Uterine smooth muscle cell (primary cell): ENCODE data around the gene PODNL1. TPM values are rescaled to one million over a fixed set of nuclear protein-coding genes. Genes with fewer than 3 reads are reported as not detected.

Experiments used
- total RNA-seq: library from RNA; depleted of rRNA; stranded (reverse); fragments of >200 nt; gene quantifications from 2 replicates; pipeline ENCODE4 v1.2.3, GENCODE V29; 2014

Gene PODNL1, protein sequence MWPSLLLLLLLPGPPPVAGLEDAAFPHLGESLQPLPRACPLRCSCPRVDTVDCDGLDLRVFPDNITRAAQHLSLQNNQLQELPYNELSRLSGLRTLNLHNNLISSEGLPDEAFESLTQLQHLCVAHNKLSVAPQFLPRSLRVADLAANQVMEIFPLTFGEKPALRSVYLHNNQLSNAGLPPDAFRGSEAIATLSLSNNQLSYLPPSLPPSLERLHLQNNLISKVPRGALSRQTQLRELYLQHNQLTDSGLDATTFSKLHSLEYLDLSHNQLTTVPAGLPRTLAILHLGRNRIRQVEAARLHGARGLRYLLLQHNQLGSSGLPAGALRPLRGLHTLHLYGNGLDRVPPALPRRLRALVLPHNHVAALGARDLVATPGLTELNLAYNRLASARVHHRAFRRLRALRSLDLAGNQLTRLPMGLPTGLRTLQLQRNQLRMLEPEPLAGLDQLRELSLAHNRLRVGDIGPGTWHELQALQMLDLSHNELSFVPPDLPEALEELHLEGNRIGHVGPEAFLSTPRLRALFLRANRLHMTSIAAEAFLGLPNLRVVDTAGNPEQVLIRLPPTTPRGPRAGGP
- under 0.01 and 1.2 TPM in 2 replicates for total RNA-seq

DNA sequence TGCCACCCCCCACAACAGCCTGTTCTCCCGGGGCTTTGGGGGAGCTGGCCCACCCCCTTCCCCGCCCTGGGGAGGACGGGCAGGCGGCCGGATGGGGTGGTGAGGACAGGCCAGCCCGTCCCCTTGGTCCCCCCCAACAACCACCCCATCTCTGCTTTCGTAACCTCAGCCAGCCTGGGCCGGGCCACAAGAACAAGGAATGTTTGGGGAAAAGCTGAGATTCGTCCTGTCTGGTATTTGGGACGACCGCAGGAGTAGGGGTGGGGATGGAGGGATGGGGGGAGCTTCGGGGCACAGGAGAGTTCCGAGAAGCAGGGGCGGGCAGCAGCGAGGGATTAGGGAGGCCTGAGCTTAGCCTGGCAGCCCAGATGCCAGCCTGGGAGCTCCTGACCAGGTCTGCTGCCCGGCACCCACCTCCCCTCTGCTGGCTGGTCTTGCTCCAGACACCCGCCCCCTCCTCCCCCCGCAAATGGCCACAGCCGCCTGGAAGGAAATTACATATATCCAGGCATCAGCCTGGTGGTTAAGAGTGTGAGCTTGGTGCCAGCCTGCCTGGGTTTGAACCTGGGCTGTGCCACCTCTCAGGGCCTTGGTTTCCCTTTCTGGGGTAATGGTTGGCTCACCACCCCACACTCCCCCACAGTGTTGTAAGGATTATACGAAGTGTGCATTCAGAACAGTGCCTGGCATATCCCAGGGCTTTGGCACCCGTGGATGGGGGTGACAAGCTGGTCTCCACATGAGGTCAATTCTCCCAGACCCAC is at the start of gene PODNL1:
Gene PODNL1 (minus strand): TSS at position 117 of the 764 bp plus-strand sequence. CDS start 236 bp downstream, outside the sequence.

DNA sequence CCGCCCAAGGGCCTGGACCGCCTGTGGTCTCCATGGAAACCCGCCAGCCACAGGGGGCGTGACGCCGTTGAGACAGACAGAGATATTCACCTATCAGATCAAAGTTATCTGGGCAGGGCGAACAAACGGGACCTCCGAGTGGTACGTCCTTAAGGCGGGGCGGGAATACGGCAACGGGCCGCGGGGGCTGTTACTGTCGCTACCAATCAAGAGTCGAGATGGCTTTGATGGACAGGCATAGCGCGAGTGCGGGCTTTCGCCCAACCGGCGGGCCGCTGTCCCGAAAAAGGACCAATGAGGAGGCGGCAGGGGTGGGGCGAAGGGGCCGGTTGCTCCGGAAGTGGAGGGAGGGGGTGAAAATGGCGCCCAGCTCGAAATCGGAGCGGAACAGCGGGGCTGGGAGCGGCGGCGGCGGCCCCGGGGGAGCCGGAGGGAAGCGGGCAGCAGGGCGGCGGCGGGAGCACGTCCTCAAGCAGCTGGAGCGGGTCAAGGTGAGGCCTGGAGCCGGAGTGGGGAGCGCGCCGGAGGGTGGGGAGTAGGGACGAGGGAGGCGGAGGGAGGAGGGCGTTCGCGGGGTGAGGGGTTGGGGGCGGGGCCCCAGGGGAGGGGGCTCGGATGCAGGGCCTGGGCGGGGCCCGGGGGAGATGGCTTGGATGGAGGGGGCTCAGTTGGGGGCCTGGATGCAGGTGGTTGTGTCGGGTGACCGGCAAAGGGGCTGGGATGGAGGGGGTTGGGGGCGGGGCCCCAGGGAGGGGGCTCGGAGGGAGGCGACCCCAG is 14.1 kb upstream of the PODNL1 start, which contains the start of gene DCAF15:
Gene DCAF15 (plus strand): TSS at position 356 of the 777 bp plus-strand sequence. CDS start 4 bp downstream, at position 360.

DNA sequence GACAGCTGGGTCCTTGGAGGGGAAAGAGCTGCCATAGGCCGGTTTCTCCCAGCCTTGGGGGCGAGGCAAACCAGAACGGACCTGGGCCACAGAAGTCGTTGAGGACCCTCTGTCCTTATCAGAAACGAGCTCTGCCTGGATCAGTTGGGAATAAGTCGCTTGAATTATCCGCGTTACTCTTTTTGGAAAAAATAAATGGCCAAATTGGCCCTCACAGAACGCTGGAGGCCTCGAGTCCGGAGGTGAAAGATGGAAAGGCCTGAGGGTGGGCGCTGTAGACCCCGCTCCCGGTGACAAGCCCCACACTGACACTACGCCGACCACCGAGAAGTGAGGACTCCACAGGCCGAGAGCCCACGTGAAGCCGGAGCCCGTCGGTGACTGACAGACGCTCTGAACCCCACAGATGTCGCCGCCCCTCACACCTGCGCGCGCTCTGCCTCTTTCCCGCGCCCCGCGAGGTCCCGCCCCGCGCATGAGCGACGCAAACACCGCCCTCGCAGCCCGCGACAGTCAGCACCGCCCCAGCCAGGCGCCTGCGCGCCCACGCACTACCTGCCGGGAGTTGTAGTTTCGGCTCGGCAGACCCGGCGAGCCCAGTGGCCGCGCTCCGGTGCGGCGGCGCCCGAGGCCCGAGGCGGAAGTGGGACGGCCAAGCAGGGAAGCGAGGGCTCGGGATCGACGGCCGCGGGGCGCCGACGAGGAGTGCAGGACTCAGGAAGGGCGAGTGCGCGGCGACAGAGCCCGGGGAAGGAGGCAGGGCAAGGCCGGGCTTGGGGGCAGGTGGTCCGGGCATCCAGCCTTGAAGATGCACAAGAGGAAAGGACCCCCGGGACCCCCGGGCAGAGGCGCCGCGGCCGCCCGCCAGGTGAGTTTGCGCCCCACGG is 32.3 kb downstream of the PODNL1 start, which contains the start of the genes BRME1 and CC2D1A:
Gene BRME1 (minus strand): TSS at position 484 of the 887 bp plus-strand sequence. CDS start 1,225 bp downstream, outside the sequence.
Gene CC2D1A (plus strand): TSS at position 568 of the 887 bp plus-strand sequence. CDS start 241 bp downstream, at position 809.

Other genes starting within 250 kb of the PODNL1 start
- gene MRI1, start 173.9 kb downstream of the PODNL1 start, total RNA-seq = 30.6 and 54.3 TPM in 2 replicates
- 57.2 and 63.3 TPM in 2 replicates for gene C19orf53, start 164.0 kb downstream of the PODNL1 start, total RNA-seq
- 5.5 and 11.7 TPM in 2 replicates for gene ZSWIM4, start 143.0 kb downstream of the PODNL1 start, total RNA-seq
- gene NANOS3, start 61.3 kb downstream of the PODNL1 start, total RNA-seq = not detected in 2 replicates
- 0.55 and 0.87 TPM in 2 replicates for gene BRME1, start 32.3 kb downstream of the PODNL1 start, total RNA-seq
- 6.9 and 8.0 TPM in 2 replicates for gene CC2D1A, start 32.2 kb downstream of the PODNL1 start, total RNA-seq
- 5.5 and 14.9 TPM in 2 replicates for gene DCAF15, start 14.1 kb upstream of the PODNL1 start, total RNA-seq
- 3.7 and 3.9 TPM in 2 replicates for gene RFX1, start 67.9 kb upstream of the PODNL1 start, total RNA-seq
- not detected in 2 replicates for gene RLN3, start 89.7 kb upstream of the PODNL1 start, total RNA-seq
- 1.00 and 2.4 TPM in 2 replicates for gene IL27RA, start 93.3 kb upstream of the PODNL1 start, total RNA-seq
- gene PALM3, start 123.7 kb upstream of the PODNL1 start, total RNA-seq = 0.55 and 0.87 TPM in 2 replicates
- gene MISP3, start 134.4 kb upstream of the PODNL1 start, total RNA-seq = 0.11 and 0.25 TPM in 2 replicates
- gene C19orf67, start 147.4 kb upstream of the PODNL1 start, total RNA-seq = not detected in 2 replicates
- 22.1 and 30.0 TPM in 2 replicates for gene SAMD1, start 152.3 kb upstream of the PODNL1 start, total RNA-seq
- 47.5 and 56.1 TPM in 2 replicates for gene PRKACA, start 179.3 kb upstream of the PODNL1 start, total RNA-seq
- gene ASF1B, start 198.2 kb upstream of the PODNL1 start, total RNA-seq = 7.2 and 24.0 TPM in 2 replicates